ENCODE measurements around the gene PANK4. TPM values are rescaled to one million over a fixed set of nuclear protein-coding genes. Genes with fewer than 3 reads are reported as not detected.

The PANK4 gene
- polyA plus RNA-seq, 1 donor: 20.7 TPM

GRCh38 chr1:2468540-2468939, 57.9 kb downstream of the PANK4 start:
- Histone ChIP-seq H3K4me1 (ENCODE audit: control insufficient read depth, insufficient read depth, low read length) (peaks cover 2% of the 10 kb centered on the region), H3K36me3 (ENCODE audit: control insufficient read depth, insufficient read depth, low read length) (no peaks in the 10 kb centered on the region), H3K27ac (ENCODE audit: low read length) (no peak overlapping the region), H3K4me3 (ENCODE audit: low read length) (no peak overlapping the region), H3K9me3 (ENCODE audit: control insufficient read depth, low read depth, low read length) (no peaks in the 10 kb centered on the region), H3K27me3 (ENCODE audit: control insufficient read depth, insufficient read depth, low read length) (peaks cover 37% of the 10 kb centered on the region)
- no CpG with 5 or more reads among the region's 10 CpGs for WGBS (ENCODE audit: insufficient coverage, low lambda C conversion rate)
- no peak for DNase-seq

GRCh38 chr1:2468041-2468472, 58.3 kb downstream of the PANK4 start:
- WGBS (ENCODE audit: insufficient coverage, low lambda C conversion rate): no CpG with 5 or more reads among the region's 14 CpGs
- Histone ChIP-seq H3K27me3 (ENCODE audit: control insufficient read depth, insufficient read depth, low read length) (peaks cover 42% of the 10 kb centered on the region), H3K36me3 (ENCODE audit: control insufficient read depth, insufficient read depth, low read length) (no peaks in the 10 kb centered on the region), H3K4me3 (ENCODE audit: low read length) (no peak overlapping the region), H3K9me3 (ENCODE audit: control insufficient read depth, low read depth, low read length) (no peaks in the 10 kb centered on the region), H3K4me1 (ENCODE audit: control insufficient read depth, insufficient read depth, low read length) (peaks cover 2% of the 10 kb centered on the region), H3K27ac (ENCODE audit: low read length) (no peak overlapping the region)
- no peak for DNase-seq

- Histone ChIP-seq H3K4me3 (ENCODE audit: low read length) (no peak overlapping the region), H3K9me3 (ENCODE audit: control insufficient read depth, low read depth, low read length) (no peaks in the 10 kb centered on the region), H3K36me3 (ENCODE audit: control insufficient read depth, insufficient read depth, low read length) (no peaks in the 10 kb centered on the region), H3K27me3 (ENCODE audit: control insufficient read depth, insufficient read depth, low read length) (peaks cover 47% of the 10 kb centered on the region), H3K4me1 (ENCODE audit: control insufficient read depth, insufficient read depth, low read length) (peaks cover 2% of the 10 kb centered on the region), H3K27ac (ENCODE audit: low read length) (no peak overlapping the region)
- no CpG with 5 or more reads among the region's 30 CpGs for WGBS (ENCODE audit: insufficient coverage, low lambda C conversion rate)
- DNase-seq: no peak
These were observed 59.3 kb downstream of the PANK4 start for GRCh38 chr1:2466958-2467554.

- Histone ChIP-seq H3K4me3 (ENCODE audit: low read length) (no peak overlapping the region), H3K9me3 (ENCODE audit: control insufficient read depth, low read depth, low read length) (no peaks in the 10 kb centered on the region), H3K4me1 (ENCODE audit: control insufficient read depth, insufficient read depth, low read length) (peaks cover 2% of the 10 kb centered on the region), H3K27me3 (ENCODE audit: control insufficient read depth, insufficient read depth, low read length) (peaks cover 47% of the 10 kb centered on the region), H3K36me3 (ENCODE audit: control insufficient read depth, insufficient read depth, low read length) (no peaks in the 10 kb centered on the region), H3K27ac (ENCODE audit: low read length) (no peak overlapping the region)
- WGBS (ENCODE audit: insufficient coverage, low lambda C conversion rate): no CpG with 5 or more reads among the region's 12 CpGs
- no peak for DNase-seq
These were observed 60.1 kb downstream of the PANK4 start for GRCh38 chr1:2466270-2466665.

GRCh38 chr1:2465371-2466269, 60.8 kb downstream of the PANK4 start:
- peaks cover 47% of the 10 kb centered on the region for H3K27me3 ChIP-seq (ENCODE audit: control insufficient read depth, insufficient read depth, low read length)
- WGBS (ENCODE audit: insufficient coverage, low lambda C conversion rate): 20% methylated on average over 1 of the region's 33 CpGs
- no peak for DNase-seq
- H3K9me3 ChIP-seq (ENCODE audit: control insufficient read depth, low read depth, low read length): no peaks in the 10 kb centered on the region
- H3K36me3 ChIP-seq (ENCODE audit: control insufficient read depth, insufficient read depth, low read length): no peaks in the 10 kb centered on the region
- no peak overlapping the region for H3K4me3 ChIP-seq (ENCODE audit: low read length)
- peaks cover 2% of the 10 kb centered on the region for H3K4me1 ChIP-seq (ENCODE audit: control insufficient read depth, insufficient read depth, low read length)
- no peak overlapping the region for H3K27ac ChIP-seq (ENCODE audit: low read length)

- peak; percentile 19 to 22 for DNase-seq
These were observed 63.0 kb downstream of the PANK4 start for GRCh38 chr1:2463396-2463795.

GRCh38 chr1:2462819-2463218, 63.6 kb downstream of the PANK4 start:
- no peak for DNase-seq
- no CpG with 5 or more reads among the region's 15 CpGs for WGBS (ENCODE audit: insufficient coverage, low lambda C conversion rate)
- no peaks in the 10 kb centered on the region for H3K36me3 ChIP-seq (ENCODE audit: control insufficient read depth, insufficient read depth, low read length)
- no peaks in the 10 kb centered on the region for H3K9me3 ChIP-seq (ENCODE audit: control insufficient read depth, low read depth, low read length)
- peaks cover 35% of the 10 kb centered on the region for H3K27me3 ChIP-seq (ENCODE audit: control insufficient read depth, insufficient read depth, low read length)
- peaks cover 2% of the 10 kb centered on the region for H3K4me1 ChIP-seq (ENCODE audit: control insufficient read depth, insufficient read depth, low read length)
- no peak overlapping the region for H3K27ac ChIP-seq (ENCODE audit: low read length)
- no peak overlapping the region for H3K4me3 ChIP-seq (ENCODE audit: low read length)

More at GRCh38 chr1:2463396-2463795, 63.0 kb downstream of the PANK4 start:
- Histone ChIP-seq H3K27ac (ENCODE audit: low read length) (no peak overlapping the region), H3K4me3 (ENCODE audit: low read length) (no peak overlapping the region), H3K27me3 (ENCODE audit: control insufficient read depth, insufficient read depth, low read length) (peaks cover 41% of the 10 kb centered on the region), H3K36me3 (ENCODE audit: control insufficient read depth, insufficient read depth, low read length) (no peaks in the 10 kb centered on the region), H3K9me3 (ENCODE audit: control insufficient read depth, low read depth, low read length) (no peaks in the 10 kb centered on the region), H3K4me1 (ENCODE audit: control insufficient read depth, insufficient read depth, low read length) (peaks cover 2% of the 10 kb centered on the region)
- no CpG with 5 or more reads among the region's 17 CpGs for WGBS (ENCODE audit: insufficient coverage, low lambda C conversion rate)

- Histone ChIP-seq H3K9me3 (ENCODE audit: control insufficient read depth, low read depth, low read length) (no peaks in the 10 kb centered on the region), H3K36me3 (ENCODE audit: control insufficient read depth, insufficient read depth, low read length) (no peaks in the 10 kb centered on the region), H3K4me3 (ENCODE audit: low read length) (no peak overlapping the region), H3K27ac (ENCODE audit: low read length) (no peak overlapping the region), H3K4me1 (ENCODE audit: control insufficient read depth, insufficient read depth, low read length) (peaks cover 2% of the 10 kb centered on the region), H3K27me3 (ENCODE audit: control insufficient read depth, insufficient read depth, low read length) (peaks cover 24% of the 10 kb centered on the region)
- no peak for DNase-seq
- no CpG with 5 or more reads among the region's 18 CpGs for WGBS (ENCODE audit: insufficient coverage, low lambda C conversion rate)
These were observed 65.2 kb downstream of the PANK4 start for GRCh38 chr1:2460996-2461751.

GRCh38 chr1:2460203-2460602, 66.2 kb downstream of the PANK4 start:
- no peaks in the 10 kb centered on the region for H3K9me3 ChIP-seq (ENCODE audit: control insufficient read depth, low read depth, low read length)
- H3K4me3 ChIP-seq (ENCODE audit: low read length): no peak overlapping the region
- no peak for DNase-seq
- no CpG with 5 or more reads among the region's 8 CpGs for WGBS (ENCODE audit: insufficient coverage, low lambda C conversion rate)
- H3K27ac ChIP-seq (ENCODE audit: low read length): no peak overlapping the region
- peaks cover 24% of the 10 kb centered on the region for H3K27me3 ChIP-seq (ENCODE audit: control insufficient read depth, insufficient read depth, low read length)
- no peaks in the 10 kb centered on the region for H3K36me3 ChIP-seq (ENCODE audit: control insufficient read depth, insufficient read depth, low read length)
- H3K4me1 ChIP-seq (ENCODE audit: control insufficient read depth, insufficient read depth, low read length): peaks cover 2% of the 10 kb centered on the region

GRCh38 chr1:2459757-2460156, 66.6 kb downstream of the PANK4 start:
- no peak for DNase-seq
- H3K9me3 ChIP-seq (ENCODE audit: control insufficient read depth, low read depth, low read length): no peaks in the 10 kb centered on the region
- H3K4me1 ChIP-seq (ENCODE audit: control insufficient read depth, insufficient read depth, low read length): peaks cover 2% of the 10 kb centered on the region
- no peak overlapping the region for H3K4me3 ChIP-seq (ENCODE audit: low read length)
- H3K27me3 ChIP-seq (ENCODE audit: control insufficient read depth, insufficient read depth, low read length): peaks cover 21% of the 10 kb centered on the region
- H3K36me3 ChIP-seq (ENCODE audit: control insufficient read depth, insufficient read depth, low read length): no peaks in the 10 kb centered on the region
- no peak overlapping the region for H3K27ac ChIP-seq (ENCODE audit: low read length)
- no CpG with 5 or more reads among the region's 23 CpGs for WGBS (ENCODE audit: insufficient coverage, low lambda C conversion rate)
